Neuronal stem cell (in vitro differentiated cells): ENCODE results near the gene FLT1.

ENCODE experiments used
- DNase-seq: peaks from one replicate; pipeline ENCODE4 v3.0.0-alpha.2; 2013; ENCODE audit warnings: low spot score
- H2AFZ ChIP-seq: one replicate; pipeline ENCODE4 v1.6.1; 2013; ENCODE audit warnings: mild to moderate bottlenecking, low read length, inconsistent platforms
- H2AK5ac ChIP-seq: 2 replicates; pipeline ENCODE4 v1.6.1; 2013; ENCODE audit warnings: low read depth, mild to moderate bottlenecking, inconsistent platforms, low read length, moderate library complexity, mixed read lengths
- H2BK120ac ChIP-seq: 2 replicates; pipeline ENCODE4 v1.6.1; 2013; ENCODE audit warnings: low read depth, mild to moderate bottlenecking, inconsistent platforms, low read length, moderate library complexity, mixed read lengths
- H2BK12ac ChIP-seq: one replicate; pipeline ENCODE4 v1.6.1; 2013; ENCODE audit warnings: low read length, inconsistent platforms
- H2BK15ac ChIP-seq: 2 replicates; pipeline ENCODE4 v1.6.1; 2013; ENCODE audit warnings: mild to moderate bottlenecking, low read length, inconsistent platforms, mixed read lengths
- H2BK5ac ChIP-seq: one replicate; pipeline ENCODE4 v1.6.1; 2013; ENCODE audit warnings: inconsistent platforms, mild to moderate bottlenecking, low read length, moderate library complexity
- H3K14ac ChIP-seq: one replicate; pipeline ENCODE4 v1.6.1; 2013; ENCODE audit warnings: low read length, inconsistent platforms
- H3K18ac ChIP-seq: 2 replicates; pipeline ENCODE4 v1.6.1; 2013; ENCODE audit warnings: low read length, inconsistent platforms
- H3K23ac ChIP-seq: 2 replicates; pipeline ENCODE4 v1.6.1; 2013; ENCODE audit warnings: low read depth, mild to moderate bottlenecking, mixed read lengths, low read length, inconsistent platforms; ENCODE audit not compliant: poor library complexity
- H3K27ac ChIP-seq: replicated peaks from 3 replicates; pipeline ENCODE4 v1.5.1; 2013; ENCODE audit warnings: low read length, inconsistent platforms
- H3K27me3 ChIP-seq, 3 experiments: 2 replicates each; pipeline ENCODE4 v1.6.1; 2013; ENCODE audit warnings: low read length in 3 of 3, mild to moderate bottlenecking in 2 of 3, inconsistent platforms in 1 of 3, low read depth in 1 of 3, mixed read lengths in 1 of 3, moderate library complexity in 1 of 3; ENCODE audit not compliant: control insufficient read depth in 3 of 3, insufficient read depth in 3 of 3
- H3K36me3 ChIP-seq, 2 donors: replicated peaks in 1 of 2; 2 replicates each; pipeline ENCODE4 v1.6.1; 2013; ENCODE audit warnings: low read length in 2 of 2; ENCODE audit not compliant: control insufficient read depth in 2 of 2, insufficient read depth in 2 of 2
- H3K4ac ChIP-seq: 2 replicates; pipeline ENCODE4 v1.6.1; 2013; ENCODE audit warnings: inconsistent platforms, mild to moderate bottlenecking, low read length, moderate library complexity
- H3K4me1 ChIP-seq, 2 donors: 1 replicate in 1 of 2; 2 replicates in 1 of 2; pipeline ENCODE4 v1.6.1; 2013; ENCODE audit warnings: low read length in 2 of 2, low read depth in 1 of 2; ENCODE audit not compliant: control insufficient read depth in 2 of 2, insufficient read depth in 1 of 2
- H3K4me2 ChIP-seq: one replicate; pipeline ENCODE4 v1.6.1; 2013; ENCODE audit warnings: mild to moderate bottlenecking, low read length, inconsistent platforms; ENCODE audit not compliant: insufficient read depth, poor library complexity, severe bottlenecking
- H3K4me3 ChIP-seq, 2 donors: 2 replicates each; pipeline ENCODE4 v1.5.1; 2013; ENCODE audit warnings: low read length in 2 of 2, mild to moderate bottlenecking in 2 of 2, inconsistent platforms in 1 of 2, moderate library complexity in 1 of 2
- H3K79me1 ChIP-seq: one replicate; pipeline ENCODE4 v1.6.1; 2013; ENCODE audit warnings: low read depth, mild to moderate bottlenecking, inconsistent platforms, low read length, moderate library complexity
- H3K9ac ChIP-seq: one replicate; pipeline ENCODE4 v1.6.1; 2013; ENCODE audit warnings: mild to moderate bottlenecking, low read depth, low read length, inconsistent platforms; ENCODE audit not compliant: poor library complexity
- H3K9me3 ChIP-seq, 2 donors: replicated peaks in 1 of 2; 2 replicates each; pipeline versions ENCODE3 to v1.6.1; 2013; ENCODE audit warnings: low read length in 2 of 2, mild to moderate bottlenecking in 2 of 2, inconsistent platforms in 1 of 2, low read depth in 1 of 2, mixed read lengths in 1 of 2, moderate library complexity in 1 of 2; ENCODE audit not compliant: control insufficient read depth in 2 of 2, insufficient read depth in 1 of 2
- H4K8ac ChIP-seq: one replicate; pipeline ENCODE4 v1.6.1; 2013; ENCODE audit warnings: low read depth, mild to moderate bottlenecking, inconsistent platforms, low read length, moderate library complexity
- H4K91ac ChIP-seq: one replicate; pipeline ENCODE4 v1.6.1; 2013; ENCODE audit warnings: low read length, low read depth, mild to moderate bottlenecking, inconsistent platforms; ENCODE audit not compliant: poor library complexity
- WGBS, 2 donors: extraction: QIAGEN DNeasy Blood & Tissue Kit; methylation state at CpG; one replicate each; pipeline ENCODE4 v1.1.7; 2013; ENCODE audit warnings: missing lambda C conversion rate in 2 of 2, mixed read lengths in 1 of 2; ENCODE audit not compliant: insufficient read length in 2 of 2, insufficient replicate concordance in 1 of 2; ENCODE audit errors: extremely low coverage in 2 of 2; 5-methylcytosine and 5-hydroxymethylcytosine counted together

The FLT1 gene

GRCh38 chr13:28522871-28523270, 27.9 kb upstream of the FLT1 start:
- Histone ChIP-seq H4K91ac (no peak overlapping the region), H3K4me3 (no peak overlapping the region), H3K14ac (no peak overlapping the region), H3K27me3 (peaks cover 0 to 18% (median 0%) of the 10 kb centered on the region in 3 experiments), H3K4me1 (no peaks in the 10 kb centered on the region), H3K36me3 (no peaks in the 10 kb centered on the region), H3K27ac (no peak overlapping the region), H2BK15ac (no peak overlapping the region), H2AK5ac (no peak overlapping the region), H3K18ac (no peak overlapping the region), H3K9ac (no peak overlapping the region), H4K8ac (no peak overlapping the region), H3K4ac (no peak overlapping the region), H2AFZ (no peak overlapping the region), H3K23ac (no peak overlapping the region), H3K79me1 (no peaks in the 10 kb centered on the region), H3K4me2 (no peak overlapping the region), H3K9me3 (no peaks in the 10 kb centered on the region), H2BK12ac (no peak overlapping the region), H2BK120ac (no peak overlapping the region), H2BK5ac (no peak overlapping the region)
- DNase-seq, result no peak
- no CpG with 5 or more reads among the region's 8 CpGs for WGBS, 2 donors

DNA sequence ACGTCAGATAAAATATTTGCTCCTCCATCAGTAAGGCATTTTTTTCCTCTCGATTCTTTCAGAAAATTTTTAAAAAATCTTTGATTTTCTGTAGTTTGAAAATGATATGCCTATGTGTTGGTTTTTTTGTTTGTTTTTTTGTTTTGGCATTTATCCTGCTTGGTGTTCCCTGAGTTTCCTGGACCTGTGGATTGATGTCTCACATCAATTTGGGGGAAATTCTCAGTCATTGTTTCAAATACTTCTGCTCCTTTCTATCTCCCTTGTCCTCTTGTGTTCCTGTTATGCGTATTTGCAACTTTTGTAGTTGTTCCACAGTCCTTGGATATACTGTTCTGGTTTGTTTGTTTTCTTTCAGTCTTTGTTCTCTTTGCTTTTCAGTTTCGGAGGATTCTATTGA, 18.8 kb upstream of the FLT1 start:
- no peak for DNase-seq
- H3K14ac ChIP-seq, result no peak overlapping the region
- H3K27ac ChIP-seq, result no peak overlapping the region
- no peak overlapping the region for H2BK12ac ChIP-seq
- peaks cover 0 to 11% (median 0%) of the 10 kb centered on the region in 3 experiments for H3K27me3 ChIP-seq
- no peak overlapping the region for H2BK5ac ChIP-seq
- no peak overlapping the region for H2AK5ac ChIP-seq
- no peak overlapping the region for H2BK15ac ChIP-seq
- H3K36me3 ChIP-seq, result no peaks in the 10 kb centered on the region
- H3K79me1 ChIP-seq, result no peaks in the 10 kb centered on the region
- no peak overlapping the region for H3K4me3 ChIP-seq
- H4K91ac ChIP-seq, result no peak overlapping the region
- no peaks in the 10 kb centered on the region for H3K4me1 ChIP-seq
- H2AFZ ChIP-seq, result no peak overlapping the region
- no peak overlapping the region for H3K4ac ChIP-seq
- no peak overlapping the region for H3K18ac ChIP-seq
- no peak overlapping the region for H3K4me2 ChIP-seq
- H3K23ac ChIP-seq, result no peak overlapping the region
- no peak overlapping the region for H4K8ac ChIP-seq
- no peak overlapping the region for H2BK120ac ChIP-seq
- WGBS, 2 donors, result no CpG with 5 or more reads among the region's 4 CpGs
- no peak overlapping the region for H3K9ac ChIP-seq
- H3K9me3 ChIP-seq, result no peaks in the 10 kb centered on the region

DNA sequence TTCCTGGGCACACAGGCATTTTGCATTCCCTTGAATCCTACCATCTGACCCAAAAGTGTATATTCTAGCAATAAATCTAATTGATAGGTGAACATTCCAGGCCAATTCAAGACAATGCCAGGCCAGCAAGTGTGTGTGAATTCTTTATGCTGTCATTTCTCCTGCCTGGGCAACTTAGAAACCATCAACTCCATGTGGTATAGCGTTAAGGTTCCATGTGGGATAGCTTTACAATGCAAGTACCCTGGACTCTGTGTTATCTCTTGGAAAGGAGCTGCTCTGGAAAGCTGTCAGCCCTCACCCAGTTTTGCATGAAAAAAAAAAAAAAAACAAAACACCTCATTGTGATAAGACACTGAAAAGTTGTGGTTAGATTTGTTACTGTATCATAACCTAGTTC, 15.6 kb upstream of the FLT1 start:
- Histone ChIP-seq H3K36me3 (no peaks in the 10 kb centered on the region), H3K4me3 (no peak overlapping the region), H3K27ac (no peak overlapping the region), H3K9me3 (no peaks in the 10 kb centered on the region), H2BK5ac (no peak overlapping the region), H2BK12ac (no peak overlapping the region), H3K4me2 (no peak overlapping the region), H2AK5ac (no peak overlapping the region), H3K27me3 (peaks cover 0 to 11% (median 0%) of the 10 kb centered on the region in 3 experiments), H3K14ac (no peak overlapping the region), H4K91ac (no peak overlapping the region), H3K4ac (no peak overlapping the region), H2BK120ac (no peak overlapping the region), H2AFZ (no peak overlapping the region), H3K79me1 (no peaks in the 10 kb centered on the region), H3K4me1 (no peaks in the 10 kb centered on the region), H2BK15ac (no peak overlapping the region), H3K18ac (no peak overlapping the region), H4K8ac (no peak overlapping the region), H3K23ac (no peak overlapping the region), H3K9ac (no peak overlapping the region)
- no peak for DNase-seq
- no CpG with 5 or more reads among the region's 1 CpG for WGBS, 2 donors

DNA sequence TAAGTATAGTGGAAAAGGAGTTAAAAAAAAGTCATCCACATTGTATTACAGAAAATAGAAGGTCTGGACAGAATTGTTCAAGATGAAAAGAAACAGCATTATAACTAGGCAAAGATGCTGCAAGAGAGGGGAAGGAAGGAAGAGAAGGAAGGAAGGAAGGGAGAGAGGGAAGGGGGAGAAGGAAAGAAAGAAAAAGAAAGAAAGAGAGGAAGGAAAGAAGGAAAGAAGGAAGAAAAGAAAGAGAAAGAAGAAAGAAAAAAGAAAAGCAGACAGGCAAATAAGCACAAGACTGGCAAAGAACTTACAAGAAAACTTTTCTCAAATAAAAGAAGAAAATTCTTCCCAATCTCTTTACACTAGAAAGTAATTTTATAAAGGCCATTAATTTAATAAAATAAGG, 15.1 kb upstream of the FLT1 start:
- H3K79me1 ChIP-seq, result no peaks in the 10 kb centered on the region
- DNase-seq, result no peak
- H3K4ac ChIP-seq, result no peak overlapping the region
- H3K23ac ChIP-seq, result no peak overlapping the region
- H3K9ac ChIP-seq, result no peak overlapping the region
- H3K36me3 ChIP-seq, result no peaks in the 10 kb centered on the region
- H3K18ac ChIP-seq, result no peak overlapping the region
- no peak overlapping the region for H2AK5ac ChIP-seq
- no peaks in the 10 kb centered on the region for H3K9me3 ChIP-seq
- no peak overlapping the region for H3K4me3 ChIP-seq
- H2BK5ac ChIP-seq, result no peak overlapping the region
- no peaks in the 10 kb centered on the region for H3K4me1 ChIP-seq
- H2BK15ac ChIP-seq, result no peak overlapping the region
- no peak overlapping the region for H2AFZ ChIP-seq
- H2BK120ac ChIP-seq, result no peak overlapping the region
- H2BK12ac ChIP-seq, result no peak overlapping the region
- no peak overlapping the region for H4K8ac ChIP-seq
- H3K4me2 ChIP-seq, result no peak overlapping the region
- H3K27ac ChIP-seq, result no peak overlapping the region
- peaks cover 0 to 13% (median 0%) of the 10 kb centered on the region in 3 experiments for H3K27me3 ChIP-seq
- no peak overlapping the region for H4K91ac ChIP-seq
- H3K14ac ChIP-seq, result no peak overlapping the region
